ENCODE results near the gene CEP250. TPM values are rescaled to one million over a fixed set of nuclear protein-coding genes. Genes with fewer than 3 reads are reported as not detected.
"Not testable (repeated sequence)": the region's sequence is repeated elsewhere in the genome, so short reads cannot be mapped to it uniquely, and the experiment has no call there.

Gene CEP250
- total RNA-seq, 2 donors from 2014 or later: 29.8 to 46.5 TPM

GRCh38 chr20:35515341-35515740 lies 59.9 kb downstream of the CEP250 start:
- Histone ChIP-seq H3K36me3 (ENCODE audit: control insufficient read depth, insufficient read depth, low read length) (peaks cover 8% of the 10 kb centered on the region), H3K9ac (ENCODE audit: extremely low read depth, low read length, poor library complexity, severe bottlenecking) (no peak overlapping the region), H3K4me1 (ENCODE audit: control insufficient read depth, insufficient read depth, low read length) (no peaks in the 10 kb centered on the region), H3K27ac (ENCODE audit: low read depth, low read length) (no peak overlapping the region), H3K4me3 (ENCODE audit: low read length) (no peak overlapping the region), H3K9me3 (ENCODE audit: control insufficient read depth, low read length) (no peaks in the 10 kb centered on the region), H3K27me3 (ENCODE audit: control insufficient read depth, insufficient read depth, low read length, poor library complexity, severe bottlenecking) (no peaks in the 10 kb centered on the region)
- H3K36me3 Mint-ChIP-seq (ENCODE audit: low read depth): peaks cover 11% of the 10 kb centered on the region
- no peaks in the 10 kb centered on the region for H3K4me1 Mint-ChIP-seq
- 93 to 100% methylated on average over 3 to 4 of the region's 4 CpGs for WGBS, 2 experiments (ENCODE audit: insufficient coverage in 1 of 2, insufficient read length in 1 of 2)
- TF ChIP-seq CTCF (conservative IDR thresholded peaks at IDR 0.05): no peak
- H3K27me3 Mint-ChIP-seq (ENCODE audit: insufficient read depth): no peaks in the 10 kb centered on the region
- no peak for DNase-seq
- no peaks in the 10 kb centered on the region for H3K9me3 Mint-ChIP-seq
- H3K27ac Mint-ChIP-seq: no peak overlapping the region
- no peak overlapping the region for H3K4me3 Mint-ChIP-seq

- peaks cover 9% of the 10 kb centered on the region for H3K36me3 Mint-ChIP-seq (ENCODE audit: low read depth)
- Histone ChIP-seq H3K27ac (ENCODE audit: low read depth, low read length) (no peak overlapping the region), H3K36me3 (ENCODE audit: control insufficient read depth, insufficient read depth, low read length) (peaks cover 8% of the 10 kb centered on the region), H3K9me3 (ENCODE audit: control insufficient read depth, low read length) (no peaks in the 10 kb centered on the region), H3K9ac (ENCODE audit: extremely low read depth, low read length, poor library complexity, severe bottlenecking) (no peak overlapping the region), H3K4me1 (ENCODE audit: control insufficient read depth, insufficient read depth, low read length) (no peaks in the 10 kb centered on the region), H3K4me3 (ENCODE audit: low read length) (no peak overlapping the region), H3K27me3 (ENCODE audit: control insufficient read depth, insufficient read depth, low read length, poor library complexity, severe bottlenecking) (no peaks in the 10 kb centered on the region)
- WGBS, 2 experiments (ENCODE audit: insufficient coverage in 1 of 2, insufficient read length in 1 of 2): 89 to 100% methylated on average over 3 of the region's 3 CpGs
- TF ChIP-seq CTCF (conservative IDR thresholded peaks at IDR 0.05): no peak
- no peaks in the 10 kb centered on the region for H3K4me1 Mint-ChIP-seq
- no peak overlapping the region for H3K27ac Mint-ChIP-seq
- H3K9me3 Mint-ChIP-seq: no peaks in the 10 kb centered on the region
- no peak for DNase-seq
- no peaks in the 10 kb centered on the region for H3K27me3 Mint-ChIP-seq (ENCODE audit: insufficient read depth)
- no peak overlapping the region for H3K4me3 Mint-ChIP-seq
Observed at GRCh38 chr20:35515949-35516645, 60.7 kb downstream of the CEP250 start.

GRCh38 chr20:35517125-35517524 lies 61.7 kb downstream of the CEP250 start:
- Mint-ChIP-seq H3K27me3 (ENCODE audit: insufficient read depth) (no peaks in the 10 kb centered on the region), H3K36me3 (ENCODE audit: low read depth) (peaks cover 2% of the 10 kb centered on the region), H3K4me1 (no peaks in the 10 kb centered on the region), H3K4me3 (no peak overlapping the region), H3K27ac (no peak overlapping the region), H3K9me3 (no peaks in the 10 kb centered on the region)
- no peak overlapping the region for H3K4me3 ChIP-seq (ENCODE audit: low read length)
- no peak for TF ChIP-seq CTCF (conservative IDR thresholded peaks at IDR 0.05)
- H3K9me3 ChIP-seq (ENCODE audit: control insufficient read depth, low read length): no peaks in the 10 kb centered on the region
- H3K27me3 ChIP-seq (ENCODE audit: control insufficient read depth, insufficient read depth, low read length, poor library complexity, severe bottlenecking): no peaks in the 10 kb centered on the region
- no peak for DNase-seq
- no peak overlapping the region for H3K9ac ChIP-seq (ENCODE audit: extremely low read depth, low read length, poor library complexity, severe bottlenecking)
- 80 to 95% methylated on average over 1 of the region's 1 CpG for WGBS, 2 experiments (ENCODE audit: insufficient coverage in 1 of 2, insufficient read length in 1 of 2)
- H3K4me1 ChIP-seq (ENCODE audit: control insufficient read depth, insufficient read depth, low read length): no peaks in the 10 kb centered on the region
- H3K36me3 ChIP-seq (ENCODE audit: control insufficient read depth, insufficient read depth, low read length): no peaks in the 10 kb centered on the region
- H3K27ac ChIP-seq (ENCODE audit: low read depth, low read length): no peak overlapping the region

GRCh38 chr20:35517767-35518166 lies 62.4 kb downstream of the CEP250 start:
- H3K4me1 Mint-ChIP-seq; H3K27ac Mint-ChIP-seq; H3K36me3 Mint-ChIP-seq (ENCODE audit: low read depth); H3K27ac ChIP-seq (ENCODE audit: low read depth, low read length); H3K27me3 ChIP-seq (ENCODE audit: control insufficient read depth, insufficient read depth, low read length, poor library complexity, severe bottlenecking); H3K4me3 ChIP-seq (ENCODE audit: low read length); H3K4me3 Mint-ChIP-seq; H3K27me3 Mint-ChIP-seq (ENCODE audit: insufficient read depth); H3K9me3 ChIP-seq (ENCODE audit: control insufficient read depth, low read length); H3K9ac ChIP-seq (ENCODE audit: extremely low read depth, low read length, poor library complexity, severe bottlenecking); H3K36me3 ChIP-seq (ENCODE audit: control insufficient read depth, insufficient read depth, low read length); H3K4me1 ChIP-seq (ENCODE audit: control insufficient read depth, insufficient read depth, low read length); DNase-seq; H3K9me3 Mint-ChIP-seq: not testable (repeated sequence)
- WGBS, 2 experiments (ENCODE audit: insufficient coverage in 1 of 2, insufficient read length in 1 of 2): 84 to 85% methylated on average over 5 of the region's 5 CpGs
